PC-9 (cell line): Measurements from ENCODE around the gene SPRED2. TPM values are rescaled to one million over a fixed set of nuclear protein-coding genes. Genes with fewer than 3 reads are reported as not detected.

Experiments
- BruUV-seq: library from RNA; stranded (reverse); fragments of 400-500 nt; replicated peaks from 2 replicates; lab custom pipeline; 2021; lab: Mats Ljungman, UMichigan
- CTCF ChIA-PET: fragments of 300-600 bp; sonication (Branson Sonifier 250); formaldehyde crosslinking; loops from one replicate; lab custom pipeline; 2022; ENCODE audit warnings: antibody characterized with exemption; lab: Charles Lee
- POLR2A ChIA-PET: fragments of 300-600 bp; sonication (Branson Sonifier 250); formaldehyde crosslinking; loops from one replicate; lab custom pipeline; 2022; ENCODE audit warnings: antibody characterized with exemption; ENCODE audit not compliant: unreplicated experiment; lab: Charles Lee
- DNase-seq, 2 experiments: peaks; one replicate each; pipeline versions ENCODE4 v3.0.0 to v3.0.0-alpha.2; 2015 to 2022; ENCODE audit warnings: mixed read lengths in 1 of 2
- H2AFZ ChIP-seq: fragments of 200-600 bp; sonication (generic); 2 replicates; pipeline ENCODE4 v1.8.1; 2017; ENCODE audit warnings: antibody characterized with exemption
- H3F3A ChIP-seq: fragments of 200-600 bp; sonication (generic); 2 replicates; pipeline ENCODE4 v1.8.1; 2017; ENCODE audit warnings: antibody characterized with exemption, mild to moderate bottlenecking, low read depth; ENCODE audit not compliant: insufficient read depth
- H3K27ac ChIP-seq: fragments of 200-600 bp; sonication (generic); 2 replicates; pipeline ENCODE4 v1.6.1; 2016; ENCODE audit warnings: mixed run types
- H3K27me3 ChIP-seq: fragments of 200-600 bp; sonication (generic); 2 replicates; pipeline ENCODE4 v1.6.1; 2016; ENCODE audit warnings: low read depth, mixed run types; ENCODE audit not compliant: insufficient read depth
- H3K36me3 ChIP-seq: fragments of 200-600 bp; sonication (generic); 2 replicates; pipeline ENCODE4 v1.6.1; 2016; ENCODE audit warnings: low read depth, mixed run types
- H3K4me1 ChIP-seq: fragments of 200-600 bp; sonication (generic); replicated peaks from 2 replicates; pipeline ENCODE4 v1.6.1; 2016; ENCODE audit warnings: mixed run types; ENCODE audit not compliant: insufficient read depth
- H3K4me2 ChIP-seq: fragments of 200-600 bp; sonication (generic); 2 replicates; pipeline ENCODE4 v1.6.1; 2017; ENCODE audit warnings: mixed run types
- H3K4me3 ChIP-seq: fragments of 200-600 bp; sonication (generic); 2 replicates; pipeline ENCODE4 v1.6.1; 2016; ENCODE audit warnings: mixed run types
- H3K79me2 ChIP-seq: fragments of 200-600 bp; sonication (generic); 2 replicates; pipeline ENCODE4 v1.6.1; 2017; ENCODE audit warnings: low read depth, mixed run types
- H3K9me2 ChIP-seq: fragments of 200-600 bp; sonication (generic); 2 replicates; pipeline ENCODE4 v1.8.1; 2017; ENCODE audit warnings: mild to moderate bottlenecking; ENCODE audit not compliant: insufficient read depth
- H3K9me3 ChIP-seq: fragments of 200-600 bp; sonication (generic); 2 replicates; pipeline ENCODE4 v1.8.1; 2016; ENCODE audit warnings: low read depth; ENCODE audit not compliant: insufficient read depth
- H4K20me1 ChIP-seq: fragments of 200-600 bp; sonication (generic); 2 replicates; pipeline ENCODE4 v1.8.1; 2017; ENCODE audit not compliant: insufficient read depth
- CTCF ChIP-seq: fragments of 200-600 bp; sonication (generic); conservative IDR thresholded peaks from 2 replicates; pipeline ENCODE4 v1.6.1; 2017; ENCODE audit warnings: mixed run types, antibody characterized with exemption, mild to moderate bottlenecking, moderate library complexity
- EZH2 ChIP-seq: fragments of 200-600 bp; sonication (generic); IDR thresholded peaks from 2 replicates; pipeline ENCODE4 v1.8.0; 2017; ENCODE audit warnings: antibody characterized with exemption, low read depth
- intact Hi-C: fragments of 100-400 bp; cut with micrococcal nuclease; formaldehyde crosslinking; loops from one replicate; pipeline ENCODE4 v1.10.0; 2022; ENCODE audit not compliant: unreplicated experiment
- total RNA-seq: library from RNA; stranded (reverse); gene quantifications from 2 replicates; pipeline ENCODE4 v1.2.3, GENCODE V29; 2021

The SPRED2 gene
- total RNA-seq, 1 experiment from 2014 or later = 33.6 TPM

GRCh38 chr2:65281627-65282351 is 150.6 kb downstream of the SPRED2 start:
- Histone ChIP-seq H3F3A (no peaks in the 10 kb centered on the region), H3K4me3 (no peak overlapping the region), H3K9me3 (no peaks in the 10 kb centered on the region), H3K9me2 (no peaks in the 10 kb centered on the region), H4K20me1 (no peaks in the 10 kb centered on the region; the same call in 1 of the 2 replicates), H2AFZ (no peak overlapping the region), H3K4me1 (no peaks in the 10 kb centered on the region), H3K36me3 (no peaks in the 10 kb centered on the region), H3K79me2 (no peaks in the 10 kb centered on the region), H3K27me3 (no peaks in the 10 kb centered on the region), H3K27ac (no peak overlapping the region), H3K4me2 (no peak overlapping the region)
- no peak for DNase-seq
- intact Hi-C loops = loop anchor here (5.0 kb wide), 1 partner anchor 151 kb away; the partner anchor contains the start of gene SPRED2
- POLR2A ChIA-PET = interaction anchor here (0.6 kb wide), 1 partner anchor 54 kb away, joined by 20 read pairs; the partner anchor contains the start of gene ACTR2
- TF ChIP-seq CTCF (no peak), EZH2 (no peak)
- no TSS peak for BruUV-seq
- CTCF ChIA-PET = no interaction called here

- Histone ChIP-seq H3K4me3 (no peak overlapping the region), H3K36me3 (no peaks in the 10 kb centered on the region), H3F3A (no peaks in the 10 kb centered on the region; the same call in 1 of the 2 replicates), H3K79me2 (no peaks in the 10 kb centered on the region), H3K27ac (no peak overlapping the region), H3K9me2 (no peaks in the 10 kb centered on the region), H3K4me1 (no peaks in the 10 kb centered on the region), H3K4me2 (no peak overlapping the region), H2AFZ (no peak overlapping the region), H4K20me1 (no peaks in the 10 kb centered on the region; the same call in 1 of the 2 replicates), H3K27me3 (no peaks in the 10 kb centered on the region), H3K9me3 (no peaks in the 10 kb centered on the region)
- BruUV-seq = no TSS peak
- ChIA-PET CTCF (no interaction called here), POLR2A (no interaction called here)
- no peak for TF ChIP-seq EZH2
- TF ChIP-seq CTCF = no peak
- no peak for DNase-seq
- intact Hi-C loops = loop anchor here (5.0 kb wide), 1 partner anchor 153 kb away; the partner anchor contains the start of gene SPRED2
Measured at GRCh38 chr2:65279756-65280155, 152.6 kb downstream of the SPRED2 start.

GRCh38 chr2:65278531-65278981 is 153.8 kb downstream of the SPRED2 start:
- ChIA-PET POLR2A (no interaction called here), CTCF (no interaction called here)
- no TSS peak for BruUV-seq
- intact Hi-C loops = no loop called here
- Histone ChIP-seq H3K79me2 (no peaks in the 10 kb centered on the region), H2AFZ (no peak overlapping the region), H3K9me3 (no peaks in the 10 kb centered on the region), H3K9me2 (no peaks in the 10 kb centered on the region), H3K4me3 (no peak overlapping the region), H3K4me2 (no peak overlapping the region), H3K27me3 (no peaks in the 10 kb centered on the region), H3K36me3 (no peaks in the 10 kb centered on the region), H3F3A (no peaks in the 10 kb centered on the region; the same call in 1 of the 2 replicates), H3K27ac (no peak overlapping the region), H3K4me1 (no peaks in the 10 kb centered on the region), H4K20me1 (no peaks in the 10 kb centered on the region; the same call in 1 of the 2 replicates)
- TF ChIP-seq CTCF = no peak
- DNase-seq = no peak
